ENCODE data around the gene TOX3. TPM values are rescaled to one million over a fixed set of nuclear protein-coding genes. Genes with fewer than 3 reads are reported as not detected.

Gene TOX3
- total and polyA plus RNA-seq, 12 donors = not detected

DNA sequence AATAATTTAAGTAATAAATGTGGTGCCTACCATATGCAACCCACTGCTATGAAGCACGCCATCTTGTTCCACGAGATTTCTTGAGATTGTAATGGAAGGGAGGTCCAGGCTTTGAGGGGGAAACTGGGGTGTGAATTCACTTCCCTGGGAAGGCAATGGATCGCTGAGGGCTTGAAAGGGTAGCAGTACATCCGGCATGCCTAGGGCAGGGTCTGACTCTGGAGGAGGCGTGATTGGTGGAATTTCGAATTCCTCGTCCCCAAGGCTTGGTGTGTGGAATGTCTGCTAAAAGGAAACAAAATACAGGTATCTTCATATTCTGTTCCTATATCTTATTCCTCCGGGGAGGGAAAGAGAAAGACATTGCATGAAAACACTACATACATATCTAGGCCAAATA lies 83.0 kb downstream of the TOX3 start:
- TF ChIP-seq, protein P1, sequence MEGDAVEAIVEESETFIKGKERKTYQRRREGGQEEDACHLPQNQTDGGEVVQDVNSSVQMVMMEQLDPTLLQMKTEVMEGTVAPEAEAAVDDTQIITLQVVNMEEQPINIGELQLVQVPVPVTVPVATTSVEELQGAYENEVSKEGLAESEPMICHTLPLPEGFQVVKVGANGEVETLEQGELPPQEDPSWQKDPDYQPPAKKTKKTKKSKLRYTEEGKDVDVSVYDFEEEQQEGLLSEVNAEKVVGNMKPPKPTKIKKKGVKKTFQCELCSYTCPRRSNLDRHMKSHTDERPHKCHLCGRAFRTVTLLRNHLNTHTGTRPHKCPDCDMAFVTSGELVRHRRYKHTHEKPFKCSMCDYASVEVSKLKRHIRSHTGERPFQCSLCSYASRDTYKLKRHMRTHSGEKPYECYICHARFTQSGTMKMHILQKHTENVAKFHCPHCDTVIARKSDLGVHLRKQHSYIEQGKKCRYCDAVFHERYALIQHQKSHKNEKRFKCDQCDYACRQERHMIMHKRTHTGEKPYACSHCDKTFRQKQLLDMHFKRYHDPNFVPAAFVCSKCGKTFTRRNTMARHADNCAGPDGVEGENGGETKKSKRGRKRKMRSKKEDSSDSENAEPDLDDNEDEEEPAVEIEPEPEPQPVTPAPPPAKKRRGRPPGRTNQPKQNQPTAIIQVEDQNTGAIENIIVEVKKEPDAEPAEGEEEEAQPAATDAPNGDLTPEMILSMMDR (IDR thresholded peaks at IDR 0.05) = no peak
- Histone ChIP-seq H3K36me3 (no peaks in the 10 kb centered on the region), H3K27ac (no peak overlapping the region), H3K27me3 (no peaks in the 10 kb centered on the region), H3K4me1 (no peaks in the 10 kb centered on the region), H3K4me3 (no peak overlapping the region), H3K9me3 (no peaks in the 10 kb centered on the region)
- DNase-seq (no peak), ATAC-seq (no peak)
- intact Hi-C loops (cut with DNase I) = no loop called here
- 88 to 91% methylated on average over 8 of the region's 8 CpGs for whole genome bisulfite sequencing, 2 donors

DNA sequence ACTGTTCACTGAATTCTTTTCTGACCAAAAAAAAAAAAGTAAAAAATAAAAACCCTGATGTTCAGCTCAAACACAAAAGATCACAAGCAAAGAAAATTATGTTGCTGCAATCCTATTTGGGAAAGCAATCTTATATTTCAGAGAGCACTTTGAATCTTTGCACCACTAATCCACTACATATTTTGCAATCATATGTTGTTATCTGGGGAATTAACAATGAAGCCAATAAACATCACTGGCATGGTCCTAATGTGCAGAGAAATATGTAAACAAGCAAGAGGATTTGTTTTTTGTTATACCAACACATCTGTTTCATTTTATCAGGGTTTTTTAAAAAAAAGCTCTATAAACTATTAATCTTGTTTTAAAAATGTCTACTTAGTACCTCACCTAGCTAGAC lies 84.1 kb downstream of the TOX3 start:
- ATAC-seq (no peak), DNase-seq (no peak)
- Histone ChIP-seq H3K36me3 (no peaks in the 10 kb centered on the region), H3K27me3 (no peaks in the 10 kb centered on the region), H3K27ac (no peak overlapping the region), H3K4me1 (no peaks in the 10 kb centered on the region), H3K4me3 (no peak overlapping the region), H3K9me3 (no peaks in the 10 kb centered on the region)
- intact Hi-C loops (cut with DNase I) = no loop called here
- TF ChIP-seq, protein P1 (IDR thresholded peaks at IDR 0.05) = no peak

DNA sequence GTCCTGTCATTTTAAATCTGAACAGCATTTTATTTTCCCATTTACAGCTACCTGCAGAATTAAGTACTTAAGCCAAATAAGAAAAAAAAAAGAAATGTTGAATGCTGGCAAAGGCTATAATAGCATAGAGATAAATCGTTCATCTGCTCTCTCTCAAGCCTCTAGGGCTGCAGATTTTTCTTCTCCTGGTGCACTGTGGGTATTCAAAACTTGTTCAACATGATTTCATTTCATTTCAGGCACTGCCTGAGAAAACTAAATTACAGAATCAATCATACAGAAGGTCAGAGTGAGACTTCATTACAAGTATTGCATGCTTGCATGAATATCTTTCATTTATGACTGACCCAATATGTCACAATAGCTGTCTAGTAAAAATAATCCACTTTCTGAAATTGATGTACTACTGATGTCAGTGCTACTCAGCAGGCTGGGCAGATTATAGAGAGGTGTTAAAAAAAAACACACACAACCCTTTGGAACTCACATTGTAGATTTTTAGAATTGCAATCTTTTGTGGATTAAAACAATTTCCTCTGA lies 86.2 kb downstream of the TOX3 start:
- Histone ChIP-seq H3K9me3 (no peaks in the 10 kb centered on the region), H3K36me3 (no peaks in the 10 kb centered on the region), H3K4me3 (no peak overlapping the region), H3K27ac (no peak overlapping the region), H3K27me3 (no peaks in the 10 kb centered on the region), H3K4me1 (no peaks in the 10 kb centered on the region)
- 11 to 29% methylated on average over 1 of the region's 1 CpG for WGBS, 2 donors
- TF ChIP-seq, protein P1 (IDR thresholded peaks at IDR 0.05) = no peak
- intact Hi-C loops (cut with DNase I) = no loop called here
- ATAC-seq (no peak), DNase-seq (no peak)

DNA sequence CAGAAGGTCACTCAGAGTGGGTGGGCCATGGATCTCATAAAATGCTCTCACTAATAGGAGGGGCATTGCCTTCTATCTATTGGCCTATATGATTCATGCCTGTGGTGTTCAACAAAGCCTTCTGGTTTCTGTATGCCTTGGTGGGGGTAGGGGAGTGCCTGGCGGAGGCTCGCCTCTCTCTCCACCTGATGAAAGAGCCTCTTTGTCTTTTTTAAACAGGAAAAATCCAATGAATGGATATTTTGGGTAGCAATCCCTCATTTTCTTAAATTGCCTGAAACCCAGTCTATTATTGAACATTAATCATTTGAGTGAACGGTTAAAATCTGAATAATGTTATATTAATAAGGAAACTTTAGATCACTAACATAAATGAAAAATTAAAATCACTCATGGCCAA lies 90.6 kb downstream of the TOX3 start:
- 79 to 90% methylated on average over 3 of the region's 3 CpGs for WGBS, 2 donors
- no peak for DNase-seq

More for the DNA sequence above, 90.6 kb downstream of the TOX3 start:
- intact Hi-C loops (cut with DNase I) = no loop called here
- Histone ChIP-seq H3K27ac (no peak overlapping the region), H3K36me3 (no peaks in the 10 kb centered on the region), H3K4me1 (no peaks in the 10 kb centered on the region), H3K9me3 (no peaks in the 10 kb centered on the region), H3K4me3 (no peak overlapping the region), H3K27me3 (no peaks in the 10 kb centered on the region)
- no peak for ATAC-seq
- TF ChIP-seq, protein P1 (IDR thresholded peaks at IDR 0.05) = no peak
